ENCODE results near the gene SHH.

GRCh38 chr7:155807065-155807671 is 5.1 kb downstream of the SHH start:
- TF ChIP-seq EZH2 (IDR thresholded peaks at IDR 0.05): no peak
- no peak for TF ChIP-seq POLR2AphosphoS5 (IDR thresholded peaks at IDR 0.05; ENCODE audit: borderline replicate concordance, low read depth, low read length)
- no peak for TF ChIP-seq FOXP2 (optimal IDR thresholded peaks at IDR 0.05; ENCODE audit: control extremely low read depth, extremely low read length, insufficient read depth)
